Right forelimb (tissue), 1 donor: ENCODE results near the gene DYNC1LI1.
"Not testable (repeated sequence)": the region's sequence is repeated elsewhere in the genome, so short reads cannot be mapped to it uniquely, and the experiment has no call there.

ENCODE experiments used
- DNase-seq: peaks from one replicate; pipeline ENCODE4 v3.0.0-alpha.2; 2018

DYNC1LI1 gene

GRCh38 chr3:32525720-32526119, 44.9 kb downstream of the DYNC1LI1 start:
- DNase-seq: no peak

- DNase-seq: no peak
Measured at GRCh38 chr3:32522682-32523081, 48.0 kb downstream of the DYNC1LI1 start.

- DNase-seq: not testable (repeated sequence)
Measured at GRCh38 chr3:32518921-32519320, 51.7 kb downstream of the DYNC1LI1 start.

GRCh38 chr3:32516751-32517150, 53.9 kb downstream of the DYNC1LI1 start:
- DNase-seq: not testable (repeated sequence)

- no peak for DNase-seq
Measured at GRCh38 chr3:32511005-32511404, 59.7 kb downstream of the DYNC1LI1 start.

GRCh38 chr3:32510075-32510724, 60.5 kb downstream of the DYNC1LI1 start:
- DNase-seq: peak; percentile 79

- DNase-seq: no peak
Measured at GRCh38 chr3:32508711-32509110, 61.9 kb downstream of the DYNC1LI1 start.

- DNase-seq: no peak
Measured at GRCh38 chr3:32506466-32506865, 64.2 kb downstream of the DYNC1LI1 start.

- no peak for DNase-seq
Measured at GRCh38 chr3:32502946-32503286, 67.7 kb downstream of the DYNC1LI1 start.

GRCh38 chr3:32502118-32502945, 68.3 kb downstream of the DYNC1LI1 start, which contains the start of gene CMTM6:
TSS of gene CMTM6 (minus strand) at chr3:32502852. CDS start at chr3:32502745, 107 bp downstream.
- peak; percentile 94 for DNase-seq

GRCh38 chr3:32501783-32502117, 68.9 kb downstream of the DYNC1LI1 start:
- no peak for DNase-seq

GRCh38 chr3:32500880-32501782, 69.5 kb downstream of the DYNC1LI1 start:
- no peak for DNase-seq

GRCh38 chr3:32500231-32500630, 70.4 kb downstream of the DYNC1LI1 start:
- DNase-seq: no peak

- DNase-seq: no peak
Measured at GRCh38 chr3:32499585-32499984, 71.1 kb downstream of the DYNC1LI1 start.

GRCh38 chr3:32498992-32499391, 71.7 kb downstream of the DYNC1LI1 start:
- no peak for DNase-seq

GRCh38 chr3:32498252-32498651, 72.4 kb downstream of the DYNC1LI1 start:
- no peak for DNase-seq

GRCh38 chr3:32495609-32496008, 75.0 kb downstream of the DYNC1LI1 start:
- no peak for DNase-seq

- no peak for DNase-seq
Measured at GRCh38 chr3:32495085-32495484, 75.6 kb downstream of the DYNC1LI1 start.

GRCh38 chr3:32493437-32494414, 76.9 kb downstream of the DYNC1LI1 start:
- no peak for DNase-seq

GRCh38 chr3:32492684-32493436, 77.8 kb downstream of the DYNC1LI1 start:
- no peak for DNase-seq

GRCh38 chr3:32488474-32489008, 82.1 kb downstream of the DYNC1LI1 start:
- DNase-seq: no peak
